HG03565 (cell line): ENCODE measurements around the gene CPT2.

Source experiments
- ATAC-seq: cut with Tn5 transposase; IDR thresholded peaks from one replicate; pipeline ENCODE4 v1.9.1; 2021; ENCODE audit warnings: mild to moderate bottlenecking, moderate library complexity; ENCODE audit not compliant: unreplicated experiment

CPT2 gene

DNA sequence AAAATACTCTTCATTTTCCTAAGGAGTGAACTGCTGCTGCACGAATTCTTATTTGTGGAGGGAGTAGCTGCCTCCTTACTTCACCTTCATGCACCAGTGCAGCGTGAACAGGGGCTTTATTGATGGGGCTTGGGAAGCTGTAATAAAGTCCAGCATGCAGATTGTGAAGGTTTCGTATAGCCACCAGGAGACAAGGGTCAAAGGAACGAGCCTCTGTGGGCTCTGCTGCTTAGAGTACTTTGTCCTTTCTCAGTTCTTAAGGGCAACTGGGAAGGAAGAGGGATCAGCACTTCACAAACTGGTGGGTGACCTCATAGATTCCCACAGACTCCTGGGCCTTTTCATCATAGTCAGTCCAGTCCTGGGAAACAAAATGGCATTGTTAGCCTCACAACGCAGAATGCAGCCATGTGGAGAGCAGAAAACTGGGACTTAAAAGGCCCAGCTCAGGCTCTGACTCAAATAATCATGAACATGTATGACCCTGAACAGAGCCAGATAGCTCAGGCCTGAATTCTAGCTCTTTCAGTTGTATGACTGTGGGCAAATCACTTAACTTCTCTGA lies 17.8 kb downstream of the CPT2 start:
- ATAC-seq = no peak

DNA sequence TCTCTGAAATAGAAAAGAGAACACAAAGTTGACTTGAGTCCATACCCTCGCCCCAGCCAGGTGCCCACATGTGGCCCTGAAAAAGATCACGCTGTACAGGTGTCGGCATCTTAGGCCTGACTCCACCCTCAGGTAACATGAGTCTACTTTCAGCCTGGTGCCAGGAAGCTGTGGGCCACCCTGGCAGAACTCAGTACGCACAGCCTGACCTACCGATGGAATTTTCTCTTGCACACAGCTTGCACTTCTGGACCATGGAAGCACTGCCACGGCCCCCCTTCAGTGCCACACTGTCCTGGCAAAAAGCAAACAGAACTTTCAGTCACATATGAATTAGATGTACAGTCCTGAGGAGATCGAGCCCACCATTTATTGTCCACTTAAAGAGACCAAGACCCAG lies 21.6 kb downstream of the CPT2 start:
- no peak for ATAC-seq

DNA sequence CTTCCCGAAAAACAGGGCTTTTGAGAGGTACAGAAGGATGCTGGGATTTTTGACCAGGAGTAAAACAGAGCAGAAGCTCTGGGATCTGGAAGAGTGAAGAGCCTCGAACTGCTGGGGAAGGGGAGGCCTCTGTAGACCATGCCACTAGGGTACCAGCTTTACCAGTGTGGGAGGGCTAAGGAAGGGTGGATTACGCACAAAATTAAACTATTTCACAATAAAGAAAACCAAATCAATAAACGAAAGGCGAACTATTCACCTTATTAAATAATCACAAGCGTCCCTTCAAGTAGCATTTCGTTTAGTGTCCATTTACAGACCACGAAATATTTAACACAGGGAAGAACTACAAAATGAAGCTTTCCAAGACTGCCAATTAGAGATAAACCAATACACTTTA lies 23.1 kb downstream of the CPT2 start:
- no peak for ATAC-seq

DNA sequence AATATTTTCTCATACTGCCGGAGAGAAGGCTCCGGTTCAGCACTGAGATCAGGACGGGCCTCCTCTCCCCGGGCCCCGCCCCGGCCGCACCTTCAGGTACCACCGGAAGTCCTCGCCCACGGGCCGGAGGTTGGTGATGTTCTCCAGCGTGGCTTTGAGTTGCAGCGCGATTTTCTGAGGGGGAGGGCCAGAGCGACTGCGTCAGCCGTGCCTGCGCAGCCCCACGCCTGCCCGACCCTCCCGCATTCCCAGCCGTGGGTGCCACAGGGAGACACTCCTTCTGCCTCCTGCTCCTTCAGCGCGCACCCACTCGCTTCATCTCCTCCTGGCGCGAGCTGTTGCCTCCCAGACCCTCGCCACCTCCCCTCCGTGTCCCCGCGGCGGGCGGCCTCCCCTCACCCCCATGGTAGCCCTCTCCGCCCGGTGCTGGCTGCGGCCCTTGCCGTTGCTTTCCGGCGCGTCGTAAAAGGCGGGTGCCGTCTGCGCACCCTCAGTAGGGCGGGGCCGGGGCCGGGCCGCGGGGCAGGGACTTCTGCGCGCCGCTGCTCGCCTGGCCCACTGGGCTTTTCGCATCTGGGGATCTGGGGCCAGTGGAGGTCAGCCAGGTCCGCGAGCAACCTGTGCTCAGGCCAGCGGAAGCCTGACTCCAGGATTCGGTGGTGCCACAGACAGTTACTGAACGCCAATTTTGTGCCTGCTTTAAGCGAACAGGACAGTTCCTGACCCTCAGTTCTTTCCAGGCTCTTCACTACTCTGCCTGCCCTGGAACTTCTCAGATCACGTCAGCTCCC lies 23.7 kb downstream of the CPT2 start, which contains the start of gene CZIB:
TSS of gene CZIB (minus strand) at position 464 of the 791 bp plus-strand sequence. CDS start at position 405, 59 bp downstream.
- ATAC-seq = peak; percentile 89

DNA sequence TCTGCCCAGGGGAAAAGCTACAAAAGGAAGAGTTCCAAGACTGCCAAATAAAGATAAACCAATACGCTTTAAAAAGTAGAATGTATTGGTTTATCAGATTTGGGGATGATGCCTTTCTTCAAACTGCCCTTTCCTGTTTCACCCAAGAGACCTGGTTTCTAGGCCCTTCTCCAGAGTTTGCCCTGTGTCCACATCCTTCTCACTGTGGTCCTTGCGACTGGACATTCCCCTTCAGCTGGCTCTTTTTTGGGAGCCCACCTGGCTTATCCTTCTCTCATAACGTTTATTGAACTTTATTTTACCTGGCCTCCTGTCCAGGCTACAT lies 24.3 kb downstream of the CPT2 start:
- no peak for ATAC-seq

DNA sequence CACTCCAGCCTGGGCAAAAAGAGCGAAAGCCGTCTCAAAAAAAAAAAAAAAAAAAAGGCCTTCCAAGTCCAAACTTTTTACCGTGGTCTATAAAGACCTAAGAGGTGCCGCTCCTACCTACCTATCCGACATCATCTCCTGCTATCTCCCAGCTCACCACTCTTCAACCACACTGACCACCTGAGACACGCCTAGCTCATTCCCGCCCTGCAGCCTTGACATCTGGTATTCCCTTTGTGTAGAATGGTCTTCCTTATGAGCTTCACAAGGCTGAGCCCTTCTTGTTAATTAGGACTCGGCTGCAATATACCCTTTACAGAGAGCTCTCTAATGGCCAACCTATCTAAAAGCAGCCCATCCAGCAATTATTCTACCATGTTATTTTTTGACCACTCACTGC lies 41.0 kb downstream of the CPT2 start:
- ATAC-seq = no peak

DNA sequence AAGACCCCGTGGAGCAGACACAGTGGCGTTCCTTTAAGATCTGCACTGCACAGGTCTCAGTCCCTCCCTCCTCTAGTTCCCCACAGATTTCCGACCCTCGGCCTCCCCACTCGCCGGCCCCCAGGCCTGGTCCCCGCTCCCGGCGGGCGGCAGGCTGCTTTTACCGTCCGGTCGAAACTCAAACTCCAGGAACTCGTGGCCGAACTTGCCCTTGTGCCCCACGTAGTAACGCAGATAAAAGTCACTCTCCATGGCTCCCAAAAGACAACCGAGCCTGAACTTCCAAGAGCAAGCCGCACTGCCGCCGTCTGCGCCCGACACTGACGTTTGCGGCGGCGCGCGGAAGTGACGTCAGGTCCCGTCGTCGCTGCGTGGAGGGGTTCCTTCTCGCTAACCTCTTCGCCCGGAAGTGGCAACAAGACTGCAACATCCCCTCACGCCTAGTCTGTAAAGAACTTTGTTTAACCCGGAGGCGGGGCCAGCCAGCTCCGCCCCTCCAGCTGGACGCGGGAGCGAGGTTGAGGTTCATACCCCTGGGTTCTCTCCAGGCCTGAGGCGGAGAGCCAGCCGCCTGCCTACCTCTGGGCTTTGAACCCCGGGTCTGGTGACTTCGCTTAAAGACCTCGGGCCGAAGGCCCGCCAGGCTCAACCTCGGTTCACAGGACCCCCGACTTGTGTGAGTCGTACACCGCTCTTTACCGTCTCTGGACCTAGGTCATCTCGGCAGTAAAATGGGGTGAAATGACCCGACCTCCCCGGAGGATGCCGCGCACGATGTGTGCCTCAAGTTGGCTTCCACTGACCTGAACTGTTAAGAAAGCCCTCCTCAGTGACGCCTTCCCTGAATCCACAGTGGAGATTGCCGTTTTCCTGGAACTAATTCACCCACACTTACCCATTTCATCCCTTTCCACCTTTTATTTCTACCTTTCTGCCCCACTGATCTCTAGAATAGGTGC lies 41.9 kb downstream of the CPT2 start, which contains the start of gene MAGOH:
TSS of gene MAGOH (minus strand) at position 322 of the 959 bp plus-strand sequence. CDS start at position 252, 70 bp downstream.
- ATAC-seq = peak; percentile 96

DNA sequence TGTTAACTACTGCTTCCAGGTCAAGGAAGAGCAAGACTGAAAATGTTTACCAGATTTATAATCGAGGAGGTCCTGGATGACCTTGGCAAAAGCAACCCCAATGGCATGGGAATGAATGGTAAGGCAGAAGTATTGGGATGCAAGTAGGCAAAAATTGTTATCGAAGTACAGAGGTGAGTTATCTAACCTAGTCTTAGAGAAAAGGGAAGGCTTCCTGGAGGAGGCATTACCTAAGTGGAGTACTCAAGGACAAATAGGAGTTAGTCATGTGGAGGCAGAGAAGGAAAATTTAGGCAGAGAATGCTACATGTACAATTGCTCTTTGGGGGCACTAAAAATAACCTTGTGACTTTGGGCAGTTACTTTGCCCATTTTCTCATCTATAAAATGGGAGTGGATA lies 45.2 kb downstream of the CPT2 start:
- no peak for ATAC-seq

DNA sequence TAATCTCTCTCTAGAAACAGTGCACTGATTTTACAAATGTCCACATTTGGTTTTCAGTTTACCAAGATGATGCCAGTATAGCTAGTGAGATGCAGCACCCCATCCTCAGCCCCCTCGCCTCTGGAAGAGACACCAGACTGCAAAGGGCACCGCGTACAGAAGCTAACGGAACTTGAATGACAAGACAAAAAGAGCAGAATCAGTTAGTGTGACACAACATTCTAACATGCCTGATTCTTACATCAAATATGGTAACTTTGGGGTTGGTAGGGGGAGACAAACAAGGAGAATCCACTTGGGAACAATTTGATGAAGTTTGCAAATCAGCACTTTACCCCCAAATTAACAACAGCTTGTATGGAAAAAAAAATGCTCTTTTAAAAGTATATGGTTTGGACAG lies 45.8 kb downstream of the CPT2 start:
- no peak for ATAC-seq

DNA sequence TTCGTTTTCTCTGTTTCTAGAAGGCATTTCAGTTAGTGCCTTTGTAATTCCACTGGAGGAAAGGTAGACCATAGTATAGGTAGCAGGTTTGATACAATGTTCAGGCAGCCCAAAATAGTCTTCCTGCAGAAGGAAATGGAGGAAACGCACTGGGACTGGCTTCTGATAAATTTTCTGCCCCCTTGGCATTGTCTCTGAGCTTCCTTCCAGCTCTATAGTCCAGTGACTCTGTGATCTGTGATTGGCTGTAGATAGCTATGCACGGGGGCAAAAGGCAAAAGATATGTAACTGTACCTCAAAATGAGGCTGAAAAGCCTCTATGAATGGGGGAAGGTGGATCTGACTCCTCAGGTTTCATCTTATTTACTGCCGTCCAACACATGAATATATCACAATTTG lies 47.5 kb downstream of the CPT2 start:
- no peak for ATAC-seq

DNA sequence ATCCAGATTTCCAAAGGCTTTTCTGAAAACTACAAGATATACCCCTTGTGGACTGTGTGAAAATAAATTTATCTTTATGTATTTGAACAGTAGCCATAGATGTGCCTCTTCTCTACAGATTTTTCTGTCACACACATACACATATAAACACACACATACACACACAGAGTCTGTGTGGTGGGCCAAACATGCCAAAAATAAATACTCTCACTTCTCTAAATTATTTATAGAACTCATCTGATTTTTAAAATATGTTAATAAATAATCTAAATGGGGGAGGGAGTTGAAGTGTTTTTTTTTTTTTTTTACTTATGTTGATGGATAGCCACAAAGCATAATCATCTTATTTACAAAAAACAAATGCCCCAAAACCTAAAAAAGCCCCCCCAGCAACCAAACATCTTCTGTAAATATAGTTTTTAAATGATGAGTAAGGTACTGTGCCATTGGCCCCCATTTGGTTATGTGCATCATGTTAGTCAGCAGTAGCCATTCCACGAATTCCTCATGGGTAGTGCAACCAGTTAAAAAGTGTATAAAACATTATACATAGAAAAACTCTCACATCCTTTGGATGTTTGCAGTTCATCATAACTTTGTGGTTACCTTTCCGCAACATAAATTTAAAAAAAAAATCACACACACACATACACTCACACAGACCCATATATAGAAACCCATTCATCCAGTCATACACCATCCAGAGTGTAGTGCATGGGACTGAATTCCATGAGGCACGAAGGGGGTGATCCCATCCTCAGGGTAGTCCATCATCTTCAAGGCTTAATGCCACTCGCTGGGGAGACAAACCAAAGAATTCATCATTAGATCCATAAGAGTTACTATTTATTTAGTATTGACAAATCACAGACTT lies 49.9 kb downstream of the CPT2 start:
- no peak for ATAC-seq

DNA sequence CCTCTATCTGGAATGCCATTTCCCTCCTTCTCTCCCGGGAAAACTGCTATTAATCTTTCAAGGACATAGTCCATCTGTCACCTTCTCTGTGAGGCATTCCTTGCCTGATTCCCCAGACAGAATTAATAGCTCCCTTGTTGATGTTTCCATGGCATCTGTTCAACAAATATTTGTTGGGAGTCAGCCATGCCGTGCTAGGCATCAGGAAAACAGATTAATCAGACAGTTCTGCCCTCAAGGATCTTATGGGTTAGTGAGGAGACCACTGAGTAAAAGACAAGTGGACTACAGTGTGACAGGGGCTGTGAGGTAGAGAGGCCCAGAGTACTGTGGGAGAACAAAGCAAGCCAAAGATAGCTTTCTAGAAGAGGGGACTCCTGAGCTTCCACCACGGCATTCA lies 53.1 kb downstream of the CPT2 start:
- ATAC-seq = no peak

DNA sequence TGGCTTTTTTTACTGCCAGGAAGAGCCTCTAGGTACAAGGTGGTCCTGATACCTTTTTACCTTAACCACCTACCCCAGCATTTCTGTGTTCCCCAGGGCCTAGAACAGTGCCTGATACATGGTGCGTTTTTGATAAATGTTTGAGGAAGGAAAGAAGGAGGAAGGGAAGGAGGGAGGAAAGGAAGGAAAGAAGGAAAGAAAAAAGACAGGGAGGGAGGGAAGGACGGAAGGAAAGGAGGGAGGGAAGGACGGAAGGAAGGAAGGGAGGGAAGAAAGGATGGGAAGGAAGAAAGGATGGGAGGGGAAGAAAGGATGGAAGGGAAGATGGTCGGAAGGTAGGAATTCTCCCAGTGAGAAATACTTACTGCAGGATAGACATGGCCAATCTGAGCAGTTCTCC lies 53.7 kb downstream of the CPT2 start:
- no peak for ATAC-seq

DNA sequence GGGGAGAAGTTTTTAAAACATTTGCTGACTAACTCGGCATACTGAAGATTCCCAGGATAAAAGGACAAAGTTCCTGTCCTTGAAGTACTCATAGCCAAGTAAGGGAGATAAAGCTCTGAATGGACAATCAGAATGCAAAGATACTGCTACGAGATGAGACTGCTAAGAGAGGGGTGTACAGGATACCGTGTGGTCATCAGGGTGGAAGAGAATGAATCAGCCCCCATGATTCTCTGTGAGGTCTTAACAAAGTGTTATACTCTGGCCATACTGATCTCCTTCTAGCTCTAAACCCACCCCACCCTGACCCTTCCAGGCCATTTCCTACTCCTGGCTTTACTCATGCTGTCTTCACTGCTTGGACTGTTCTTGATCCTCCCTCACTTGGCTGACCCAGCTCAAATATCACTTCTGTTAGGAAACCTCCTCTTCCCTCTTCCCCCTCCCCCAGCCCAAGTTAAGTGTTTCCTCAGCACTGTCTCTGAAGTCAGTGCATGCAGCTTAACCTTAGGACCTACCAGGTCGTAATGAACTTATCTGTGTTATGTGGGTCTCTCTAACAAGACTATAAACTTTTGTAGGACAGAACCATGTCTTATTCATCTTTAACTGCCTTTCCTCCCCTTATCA lies 57.5 kb downstream of the CPT2 start:
- no peak for ATAC-seq

DNA sequence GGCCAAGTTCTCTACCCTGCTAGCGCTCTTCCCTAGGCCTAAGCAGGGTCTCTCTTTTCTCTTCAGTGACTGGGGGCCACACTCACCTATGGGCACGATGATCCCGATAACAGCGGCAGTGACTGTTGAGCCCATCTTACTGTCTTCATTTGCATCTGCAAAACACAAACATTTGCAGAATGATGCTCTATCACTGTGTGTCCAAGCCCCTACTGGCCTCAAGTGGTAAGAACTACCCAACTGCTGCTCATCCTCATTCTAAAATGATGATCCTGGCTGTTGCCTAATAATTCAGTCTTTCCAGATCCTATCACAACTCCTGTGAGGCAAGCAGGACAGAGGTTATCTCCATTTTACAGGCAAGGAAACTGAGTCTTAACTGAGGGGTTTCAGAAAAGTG lies 58.4 kb downstream of the CPT2 start:
- ATAC-seq = no peak

DNA sequence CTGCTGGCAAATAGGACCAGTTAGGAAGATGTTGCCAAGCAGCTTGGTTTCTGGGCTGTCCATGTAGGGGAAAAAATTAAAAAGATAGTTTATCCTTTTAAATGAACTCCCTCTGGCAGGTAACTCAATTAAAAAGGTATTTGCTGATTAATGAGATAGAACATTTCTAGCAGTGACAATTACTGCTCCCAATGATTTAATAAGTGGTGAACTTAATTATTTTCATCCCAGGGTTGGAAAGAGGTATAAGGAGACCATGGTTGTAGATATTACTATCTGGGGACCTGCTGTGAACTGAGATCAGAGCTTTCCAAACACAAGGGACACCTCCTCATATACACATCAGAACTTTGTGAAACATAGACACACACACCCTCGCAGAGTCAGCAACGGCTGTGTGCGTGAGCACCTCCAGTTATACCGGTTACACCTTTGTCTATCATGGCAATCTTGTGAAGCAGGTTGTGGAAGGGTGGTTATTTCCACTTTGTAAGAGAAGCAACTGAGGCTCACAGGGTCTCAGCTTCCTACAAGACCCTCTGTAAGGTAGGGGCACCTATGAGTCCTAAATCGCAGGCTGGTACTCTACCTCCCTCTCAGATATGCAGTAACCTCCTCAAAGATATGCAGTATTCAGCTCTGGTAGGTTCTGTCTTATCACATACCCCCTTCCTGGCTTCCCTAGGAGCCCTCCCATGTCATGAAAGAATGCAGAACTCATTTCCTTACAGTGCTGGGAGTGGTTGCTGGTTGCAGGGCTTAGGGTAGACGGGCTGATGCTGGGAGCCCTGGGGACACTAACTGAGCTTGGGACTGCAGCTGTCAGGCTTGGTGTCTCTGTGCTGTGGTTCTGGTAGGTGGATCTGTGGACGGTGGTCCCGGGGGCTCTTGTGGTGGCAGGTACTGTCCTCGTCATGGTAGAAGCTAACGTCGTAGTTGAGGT lies 60.2 kb downstream of the CPT2 start:
- ATAC-seq = no peak

DNA sequence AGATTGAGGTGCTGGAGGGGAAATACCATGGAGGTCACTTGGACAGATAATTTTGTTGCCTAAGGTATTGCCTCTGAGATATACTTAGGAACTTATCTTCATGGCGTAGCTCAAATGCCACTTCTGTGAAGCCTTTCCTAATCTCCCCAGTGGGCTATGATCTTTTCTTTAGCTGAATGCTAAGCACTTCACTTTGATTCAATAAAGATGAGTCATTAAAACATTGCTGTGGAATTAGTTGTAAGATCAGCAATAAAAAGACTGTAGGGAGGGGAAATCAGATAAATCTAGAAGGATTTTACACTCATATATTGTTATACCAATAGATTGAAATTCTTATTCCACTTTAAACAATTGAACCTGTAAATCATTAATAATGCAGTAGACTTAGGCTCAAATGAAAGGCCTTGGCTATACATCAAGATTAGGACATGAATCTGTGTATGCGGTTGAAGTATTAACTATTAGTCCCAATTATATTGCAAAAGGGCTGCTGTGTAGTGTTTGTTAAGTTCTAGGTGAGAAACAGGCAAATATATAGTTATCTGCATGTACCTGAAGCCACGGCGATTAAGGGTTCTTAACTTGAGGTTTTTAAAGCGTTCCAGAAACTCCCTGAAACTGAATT lies 60.9 kb downstream of the CPT2 start:
- ATAC-seq = no peak

DNA sequence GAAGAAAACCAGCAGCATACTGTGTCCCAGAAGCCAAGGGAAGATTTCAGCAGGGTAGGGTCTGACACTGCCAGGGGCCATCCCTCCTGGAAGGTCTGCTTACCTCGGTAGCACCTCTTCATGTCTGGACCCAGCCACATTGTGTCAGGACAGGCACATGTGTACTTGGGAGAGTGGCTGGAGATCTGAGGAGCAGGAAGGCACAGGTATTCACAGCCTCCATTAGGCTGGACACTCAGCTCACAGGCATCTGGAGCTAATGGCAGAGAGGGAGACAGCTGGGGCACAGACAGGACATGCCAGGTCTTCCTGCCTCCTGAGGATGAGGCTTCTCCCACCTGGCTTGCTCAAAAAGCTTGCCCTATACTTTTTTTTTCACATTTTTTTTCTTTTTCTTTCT lies 61.6 kb downstream of the CPT2 start:
- no peak for ATAC-seq

DNA sequence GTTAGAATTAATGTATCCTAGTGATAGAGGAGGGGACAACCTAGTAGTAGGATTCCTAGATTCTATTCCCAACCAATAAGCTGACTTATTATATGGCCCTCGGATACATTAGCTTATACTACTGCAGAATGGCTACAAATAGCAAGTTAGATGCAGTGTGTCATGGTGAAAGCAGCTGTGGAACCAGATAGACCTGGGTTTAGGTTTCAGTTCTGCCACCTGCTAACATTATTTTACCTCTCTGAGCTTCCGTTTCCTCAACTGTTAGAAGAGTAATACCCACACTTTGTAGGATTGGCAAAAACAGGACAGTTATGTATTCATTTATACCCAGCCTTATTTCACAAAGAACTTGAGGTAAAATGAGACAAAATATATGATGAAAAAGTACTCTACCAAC lies 63.3 kb downstream of the CPT2 start:
- no peak for ATAC-seq
